Esophagus squamous epithelium (tissue), 5 donors: ENCODE measurements around the gene APOBEC2. TPM values are rescaled to one million over a fixed set of nuclear protein-coding genes. Genes with fewer than 3 reads are reported as not detected.
A peak's percentile ranks its signal among the peaks of the same experiment; 100 is the strongest.

Experiments
- DNase-seq: peaks from one replicate; lab custom pipeline; 2025; lab: John Stamatoyannopoulos, UW
- H3K27ac ChIP-seq, 4 donors: fragments of 200-600 bp; sonication (generic); one replicate each; pipeline ENCODE4 v1.5.1; 2016 to 2019; ENCODE audit warnings: mild to moderate bottlenecking in 1 of 4
- H3K27me3 ChIP-seq, 4 donors: fragments of 200-600 bp; sonication (generic); 1 replicate in 3 of 4; 2 replicates in 1 of 4; pipeline versions ENCODE4 v1.5.1 to v1.6.0; 2017 to 2021; ENCODE audit warnings: antibody characterized with exemption in 1 of 4
- H3K36me3 ChIP-seq, 3 donors: fragments of 200-600 bp; sonication (generic); one replicate each; pipeline ENCODE4 v1.5.1; 2016 to 2019
- H3K4me1 ChIP-seq, 3 donors: fragments of 200-600 bp; sonication (generic); one replicate each; pipeline ENCODE4 v1.5.1; 2017 to 2019
- H3K4me3 ChIP-seq, 4 donors: fragments of 200-600 bp; sonication (generic); 1 replicate in 3 of 4; 2 replicates in 1 of 4; pipeline ENCODE4 v1.5.1; 2016 to 2019; ENCODE audit warnings: mild to moderate bottlenecking in 2 of 4, moderate library complexity in 1 of 4
- H3K9me3 ChIP-seq, 3 donors: fragments of 200-600 bp; sonication (generic); one replicate each; pipeline ENCODE4 v1.5.1; 2016 to 2019
- POLR2A ChIP-seq, 4 donors: fragments of 450-650 bp; IDR thresholded peaks; one replicate each; pipeline ENCODE4 v1.6.1; 2017; ENCODE audit warnings: antibody characterized with exemption in 4 of 4, mild to moderate bottlenecking in 4 of 4, moderate library complexity in 3 of 4
- WGBS, 2 donors: methylation state at CpG; one replicate each; pipeline ENCODE4 v1.1.5; 2018; 5-methylcytosine and 5-hydroxymethylcytosine counted together
- intact Hi-C: fragments of 100-400 bp; cut with DNase I; formaldehyde crosslinking; loops from one replicate; pipeline ENCODE4 v1.15.0; 2022
- total RNA-seq, 4 donors: library from RNA; depleted of rRNA; stranded (reverse); fragments of >200 nt; gene quantifications; one replicate each; pipeline ENCODE4 v1.1.0, GENCODE V29; 2016
- TF ChIP-seq, protein P1 (sequence below), 6 experiments: fragments of 450-650 bp in 4 of 6; fragments of 200-600 bp in 2 of 6; sonication (generic) in 2 of 6; IDR thresholded peaks; one replicate each; pipeline ENCODE4 v1.5.1; 2016 to 2019; ENCODE audit warnings: antibody characterized with exemption in 6 of 6, mild to moderate bottlenecking in 4 of 6, moderate library complexity in 4 of 6
- donor health status: DM: yes; HTN: yes; CAD: no.

APOBEC2 gene
- total RNA-seq, 4 donors from 2014 or later: 2.2 TPM; not detected in 3

DNA sequence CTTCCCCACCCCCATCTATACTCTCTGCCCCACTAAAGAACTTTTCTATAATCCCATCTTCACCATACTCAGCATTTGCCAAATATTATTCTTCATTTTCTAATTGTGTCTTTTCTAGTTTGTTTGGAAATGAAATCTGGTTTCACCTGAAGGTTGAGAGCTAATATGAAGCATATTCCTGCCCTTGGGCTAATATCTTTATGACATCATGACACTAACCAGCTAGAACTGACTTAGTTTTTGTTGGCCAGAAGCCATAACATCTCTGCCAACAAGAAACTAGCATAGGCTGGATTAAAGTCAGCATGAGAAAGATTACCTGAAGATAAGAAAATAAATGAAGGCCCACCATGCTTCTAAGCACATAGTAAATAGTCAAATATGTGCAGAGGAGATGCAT is 30.7 kb upstream of the APOBEC2 start:
- Histone ChIP-seq H3K4me3 (no peak overlapping the region), H3K9me3 (peaks cover 0 to 5% (median 0%) of the 10 kb centered on the region in 3 donors), H3K27ac (no peak overlapping the region), H3K4me1 (peaks cover under 1 to 15% (median 1%) of the 10 kb centered on the region in 3 donors), H3K27me3 (no peaks in the 10 kb centered on the region), H3K36me3 (no peaks in the 10 kb centered on the region)
- no peak for DNase-seq
- intact Hi-C loops: loop anchor here (10.0 kb wide), 1 partner anchor 127 kb away; no protein-coding TSS in a partner anchor
- TF ChIP-seq, protein P1, sequence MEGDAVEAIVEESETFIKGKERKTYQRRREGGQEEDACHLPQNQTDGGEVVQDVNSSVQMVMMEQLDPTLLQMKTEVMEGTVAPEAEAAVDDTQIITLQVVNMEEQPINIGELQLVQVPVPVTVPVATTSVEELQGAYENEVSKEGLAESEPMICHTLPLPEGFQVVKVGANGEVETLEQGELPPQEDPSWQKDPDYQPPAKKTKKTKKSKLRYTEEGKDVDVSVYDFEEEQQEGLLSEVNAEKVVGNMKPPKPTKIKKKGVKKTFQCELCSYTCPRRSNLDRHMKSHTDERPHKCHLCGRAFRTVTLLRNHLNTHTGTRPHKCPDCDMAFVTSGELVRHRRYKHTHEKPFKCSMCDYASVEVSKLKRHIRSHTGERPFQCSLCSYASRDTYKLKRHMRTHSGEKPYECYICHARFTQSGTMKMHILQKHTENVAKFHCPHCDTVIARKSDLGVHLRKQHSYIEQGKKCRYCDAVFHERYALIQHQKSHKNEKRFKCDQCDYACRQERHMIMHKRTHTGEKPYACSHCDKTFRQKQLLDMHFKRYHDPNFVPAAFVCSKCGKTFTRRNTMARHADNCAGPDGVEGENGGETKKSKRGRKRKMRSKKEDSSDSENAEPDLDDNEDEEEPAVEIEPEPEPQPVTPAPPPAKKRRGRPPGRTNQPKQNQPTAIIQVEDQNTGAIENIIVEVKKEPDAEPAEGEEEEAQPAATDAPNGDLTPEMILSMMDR (IDR thresholded peaks at IDR 0.05): no peak
- no peak for TF ChIP-seq POLR2A (IDR thresholded peaks at IDR 0.05)

DNA sequence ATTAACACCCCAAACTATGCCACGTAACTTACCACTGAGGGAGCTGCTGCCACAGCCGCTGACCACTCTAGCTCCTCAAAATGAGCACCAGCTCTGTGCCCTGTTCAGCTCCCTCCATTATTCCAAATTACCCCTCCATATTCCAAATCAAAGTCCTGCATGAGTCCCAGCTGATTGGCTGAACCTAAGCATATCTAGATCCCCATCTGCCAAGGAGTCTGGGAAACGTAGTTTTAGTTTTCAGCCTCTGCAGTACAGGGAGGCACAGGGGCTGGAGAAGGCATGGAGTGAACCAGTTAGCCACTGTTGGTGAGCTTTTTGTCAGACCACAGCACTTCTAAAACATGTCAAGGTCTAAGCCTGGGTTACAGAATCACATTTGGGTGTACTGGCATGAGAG is 29.9 kb upstream of the APOBEC2 start:
- intact Hi-C loops: loop anchor here (10.0 kb wide), 1 partner anchor 128 kb away; no protein-coding TSS in a partner anchor
- Histone ChIP-seq H3K4me3 (no peak overlapping the region), H3K27ac (no peak overlapping the region), H3K27me3 (no peaks in the 10 kb centered on the region), H3K9me3 (peaks cover 0 to 5% (median 0%) of the 10 kb centered on the region in 3 donors), H3K4me1 (peaks cover 6 to 23% (median 9%) of the 10 kb centered on the region in 3 donors), H3K36me3 (no peaks in the 10 kb centered on the region)
- 95 to 100% methylated on average over 3 of the region's 3 CpGs for WGBS, 2 donors
- TF ChIP-seq POLR2A (IDR thresholded peaks at IDR 0.05): no peak
- TF ChIP-seq, protein P1 (IDR thresholded peaks at IDR 0.05): no peak
- DNase-seq: no peak

DNA sequence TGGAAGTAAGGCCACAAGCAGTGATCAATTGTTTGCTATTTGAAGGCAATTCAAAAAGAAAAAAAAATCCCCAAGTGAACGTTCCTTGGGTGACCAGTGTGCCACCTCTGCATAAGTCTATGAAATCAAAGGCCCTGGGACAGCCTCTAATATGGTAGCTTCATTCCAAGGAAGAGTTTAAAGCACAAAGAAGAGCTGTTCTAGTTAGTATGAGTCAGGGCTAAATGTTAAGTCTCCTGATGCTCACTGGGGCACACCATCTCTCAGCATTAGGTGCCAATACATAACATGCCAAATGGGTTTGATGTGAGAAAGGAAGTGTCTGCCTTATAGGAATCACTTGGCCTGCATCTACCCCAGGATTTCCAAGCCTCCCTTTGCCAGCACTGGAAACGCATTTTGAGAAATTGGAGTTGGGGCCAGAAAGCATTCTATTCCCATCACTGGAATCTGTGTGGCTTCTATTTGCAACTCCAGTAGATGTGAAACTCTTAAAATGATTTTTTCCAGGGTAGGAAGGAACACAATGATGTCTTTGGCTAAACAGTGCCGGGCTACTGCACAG is 27.0 kb upstream of the APOBEC2 start:
- Histone ChIP-seq H3K4me3 (no peak overlapping the region), H3K27me3 (no peaks in the 10 kb centered on the region), H3K27ac (no peak overlapping the region), H3K36me3 (no peaks in the 10 kb centered on the region), H3K9me3 (no peaks in the 10 kb centered on the region), H3K4me1 (peaks cover 12 to 34% (median 15%) of the 10 kb centered on the region in 3 donors)
- TF ChIP-seq POLR2A (IDR thresholded peaks at IDR 0.05): no peak
- TF ChIP-seq, protein P1 (IDR thresholded peaks at IDR 0.05): no peak
- WGBS, 2 donors: 77 to 98% methylated on average over 3 of the region's 3 CpGs
- intact Hi-C loops: loop anchor here (10.0 kb wide), 1 partner anchor 131 kb away; no protein-coding TSS in a partner anchor
- no peak for DNase-seq

DNA sequence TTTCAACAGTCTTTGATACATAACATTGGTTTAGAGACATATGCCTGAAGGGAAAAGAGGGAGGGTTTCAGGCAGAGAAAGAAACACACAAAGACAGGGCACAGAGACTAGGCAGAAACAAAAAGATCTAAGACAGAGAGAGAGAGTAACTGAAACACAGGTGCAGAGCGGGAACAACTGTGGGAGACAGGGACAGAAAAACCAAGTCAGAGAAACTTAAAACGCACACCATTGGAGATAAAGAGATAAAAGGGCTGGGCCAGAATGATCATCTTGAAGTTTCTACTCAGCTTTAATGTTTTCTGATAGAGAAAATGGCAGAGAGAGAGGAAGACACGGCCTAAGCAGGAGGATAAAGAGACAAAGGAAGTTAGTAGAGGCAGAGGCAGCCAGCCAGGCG is 25.8 kb upstream of the APOBEC2 start:
- no peak for DNase-seq
- 34 to 35% methylated on average over 4 of the region's 4 CpGs for WGBS, 2 donors
- Histone ChIP-seq H3K9me3 (no peaks in the 10 kb centered on the region), H3K36me3 (no peaks in the 10 kb centered on the region), H3K27ac (peak overlapping the region in 3 of 4 donors; percentile 55 to 86 (median 76)), H3K4me3 (peak overlapping the region; percentile 28 to 69 (median 54)), H3K27me3 (no peaks in the 10 kb centered on the region), H3K4me1 (peaks cover 12 to 28% (median 15%) of the 10 kb centered on the region in 3 donors)
- TF ChIP-seq, protein P1 (IDR thresholded peaks at IDR 0.05): no peak
- no peak for TF ChIP-seq POLR2A (IDR thresholded peaks at IDR 0.05)
- intact Hi-C loops: loop anchor here (10.0 kb wide), 1 partner anchor 132 kb away; no protein-coding TSS in a partner anchor

DNA sequence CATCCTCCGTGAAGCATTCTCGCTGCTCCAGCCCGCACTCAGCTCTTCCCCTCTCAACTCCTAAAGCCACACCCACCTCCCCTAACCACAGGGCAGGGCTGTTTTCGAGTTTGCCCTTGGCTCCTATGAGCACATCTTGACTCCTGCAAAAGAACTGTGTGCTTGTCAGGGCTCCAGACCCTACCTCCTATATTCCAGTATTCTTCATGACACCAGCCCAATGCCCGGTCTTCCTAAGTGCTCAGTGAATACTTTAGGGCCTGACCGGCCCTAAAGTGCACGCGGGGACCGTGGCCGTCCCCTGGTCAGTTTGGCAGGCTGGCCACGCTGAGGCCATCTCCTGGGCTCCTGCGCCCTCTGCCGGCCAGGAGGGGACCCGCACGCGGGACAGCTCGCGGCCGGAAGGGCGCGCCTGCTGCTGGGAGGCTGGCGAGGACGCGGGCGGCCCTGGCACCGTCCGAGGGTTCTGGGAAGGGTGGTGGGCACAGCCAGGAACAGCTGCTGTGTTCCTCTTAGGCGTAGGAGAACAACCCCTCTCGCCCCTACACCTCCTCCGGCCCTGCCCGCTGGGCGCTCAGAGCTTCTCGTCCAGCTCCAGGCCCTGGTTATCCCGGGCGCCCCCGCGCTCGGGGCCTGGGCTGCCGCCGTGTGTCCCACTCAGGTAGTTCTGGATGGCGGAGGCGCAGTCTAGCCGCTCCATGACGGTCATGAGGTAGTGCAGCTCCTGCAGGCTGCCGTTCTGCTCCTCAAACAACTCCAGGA is 25.0 kb upstream of the APOBEC2 start:
- Histone ChIP-seq H3K9me3 (no peaks in the 10 kb centered on the region), H3K4me3 (peak overlapping the region; percentile 28 to 69 (median 54)), H3K4me1 (peaks cover 12 to 23% (median 15%) of the 10 kb centered on the region in 3 donors), H3K27me3 (no peaks in the 10 kb centered on the region), H3K36me3 (no peaks in the 10 kb centered on the region), H3K27ac (peak overlapping the region; percentile 22 to 86 (median 66))
- WGBS, 2 donors: 4 to 5% methylated on average over 6 to 10 of the region's 45 CpGs
- DNase-seq: no peak
- TF ChIP-seq, protein P1 (IDR thresholded peaks at IDR 0.05): peak; percentile 96 to 99 (median 99)
- TF ChIP-seq POLR2A (IDR thresholded peaks at IDR 0.05): no peak
- intact Hi-C loops: loop anchor here (10.0 kb wide), 1 partner anchor 133 kb away; no protein-coding TSS in a partner anchor
